Panc1 (cell line): ENCODE measurements around the gene FAM156B. TPM values are rescaled to one million over a fixed set of nuclear protein-coding genes. Genes with fewer than 3 reads are reported as not detected.

Experiments used
- ATAC-seq: fragments of 200-7000 bp; cut with Tn5 transposase; 2 replicates; pipeline ENCODE4 v1.9.1; 2020; ENCODE audit warnings: mild to moderate bottlenecking, moderate library complexity
- BruUV-seq: library from RNA; stranded (reverse); fragments of 400-500 nt; replicated peaks from 2 replicates; lab custom pipeline; 2021; lab: Mats Ljungman, UMichigan
- CTCF ChIA-PET: fragments of 300-600 bp; sonication (Branson Sonifier 250); formaldehyde crosslinking; loops from one replicate; lab custom pipeline; 2022; ENCODE audit warnings: antibody characterized with exemption; lab: Charles Lee
- POLR2A ChIA-PET: fragments of 300-600 bp; sonication (Branson Sonifier 250); formaldehyde crosslinking; loops from one replicate; lab custom pipeline; 2022; ENCODE audit warnings: antibody characterized with exemption; lab: Charles Lee
- DNase-seq: peaks from one replicate; pipeline ENCODE4 v3.0.0-alpha.2; 2010; ENCODE audit warnings: low read depth, low spot score
- H3K27ac ChIP-seq: 2 replicates; pipeline ENCODE4 v1.5.1; 2011; ENCODE audit warnings: mild to moderate bottlenecking, low read length, inconsistent platforms
- H3K27me3 ChIP-seq: fragments of 200-500 bp; sonication (Bioruptor generic); 2 replicates; pipeline ENCODE4 v1.6.0; 2014; ENCODE audit warnings: low read length, inconsistent platforms; ENCODE audit not compliant: control insufficient read depth, insufficient read depth
- H3K36me3 ChIP-seq: fragments of 200-500 bp; sonication (Bioruptor generic); 2 replicates; pipeline ENCODE4 v1.5.1; 2014; ENCODE audit warnings: inconsistent platforms, mild to moderate bottlenecking, low read length, moderate library complexity; ENCODE audit not compliant: control insufficient read depth, insufficient read depth
- H3K4me1 ChIP-seq: 2 replicates; pipeline ENCODE4 v1.5.1; 2011; ENCODE audit warnings: inconsistent platforms, mild to moderate bottlenecking, low read length, moderate library complexity; ENCODE audit not compliant: control insufficient read depth, insufficient read depth
- H3K4me3 ChIP-seq, 2 experiments: 2 replicates each; pipeline ENCODE4 v1.5.1; 2011 to 2012; ENCODE audit warnings: low read depth in 2 of 2, low read length in 2 of 2, mild to moderate bottlenecking in 2 of 2, inconsistent platforms in 1 of 2, moderate library complexity in 1 of 2
- H3K9me3 ChIP-seq: fragments of 200-500 bp; sonication (Bioruptor generic); 2 replicates; pipeline ENCODE4 v1.5.1; 2014; ENCODE audit warnings: low read depth, mild to moderate bottlenecking, inconsistent platforms, low read length, moderate library complexity; ENCODE audit not compliant: control insufficient read depth, insufficient read depth
- POLR2AphosphoS5 ChIP-seq: IDR thresholded peaks from 2 replicates; pipeline ENCODE4 v1.6.1; 2012; ENCODE audit warnings: mild to moderate bottlenecking, low read depth, low read length, moderate library complexity
- REST ChIP-seq, 2 experiments: IDR thresholded peaks; 2 replicates each; pipeline ENCODE4 v1.6.1; 2011 to 2012; ENCODE audit warnings: low read depth in 2 of 2, control low read depth in 1 of 2, low read length in 1 of 2, mild to moderate bottlenecking in 1 of 2, moderate library complexity in 1 of 2; ENCODE audit not compliant: insufficient read depth in 1 of 2
- SIN3A ChIP-seq: IDR thresholded peaks from 2 replicates; pipeline ENCODE4 v1.6.1; 2012; ENCODE audit warnings: low read depth, mild to moderate bottlenecking, low read length, moderate library complexity, borderline replicate concordance; ENCODE audit not compliant: insufficient read depth
- TCF7L2 ChIP-seq: IDR thresholded peaks from 2 replicates; pipeline ENCODE4 v1.6.1; 2011; ENCODE audit warnings: mild to moderate bottlenecking, low read depth, low read length, inconsistent platforms
- in situ Hi-C: cut with HindIII; loops from 2 replicates; pipeline ENCODE4 v1.10.0; 2016; ENCODE audit warnings: low sequenced_read_pairs, low pct_unique_long_range_greater_than_20kb
- intact Hi-C: fragments of 100-400 bp; cut with micrococcal nuclease; formaldehyde crosslinking; loops from one replicate; pipeline ENCODE4 v1.10.0; 2022; ENCODE audit not compliant: unreplicated experiment
- total RNA-seq: library from RNA; stranded (reverse); gene quantifications from one replicate; pipeline ENCODE4 v1.2.1, GENCODE V29; 2021; ENCODE audit not compliant: unreplicated experiment
- TF ChIP-seq, protein P1 (sequence below): fragments of 450-650 bp; IDR thresholded peaks from 2 replicates; pipeline ENCODE4 v1.5.1; 2017; ENCODE audit warnings: mild to moderate bottlenecking

FAM156B gene
- total RNA-seq, 1 experiment from 2014 or later = 13.0 TPM

DNA sequence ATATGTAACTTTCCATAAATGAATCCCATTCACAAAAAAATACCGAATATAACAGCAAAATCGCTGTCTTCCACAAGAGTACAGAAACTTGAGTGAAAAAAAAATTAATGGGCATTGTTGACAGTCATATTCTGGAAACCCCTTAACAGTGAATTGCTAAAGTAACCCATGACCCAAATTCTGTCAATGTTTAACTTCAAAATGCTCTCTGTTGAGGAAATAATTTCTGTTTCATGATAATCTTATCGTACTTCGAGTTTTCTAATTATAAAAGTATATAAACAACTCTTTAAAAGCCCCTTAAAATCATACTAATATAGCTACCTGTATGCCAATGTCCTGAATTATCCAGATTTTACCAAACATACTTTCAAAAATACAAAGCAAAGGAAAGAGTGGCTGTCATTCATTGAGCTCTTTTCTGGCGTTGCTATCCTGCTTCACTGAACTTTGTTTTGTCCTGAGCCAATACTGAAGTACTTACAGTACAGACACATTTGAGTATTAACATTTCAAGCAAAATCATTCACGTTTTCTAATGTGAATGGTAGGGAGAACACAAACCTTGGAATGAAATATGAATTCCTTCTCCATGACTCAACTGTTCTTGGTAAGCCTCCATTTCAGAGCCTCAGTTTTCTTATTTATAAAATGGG is 31.7 kb upstream of the FAM156B start:
- intact Hi-C loops (no loop called here), in situ Hi-C loops (no loop called here)
- BruUV-seq = no TSS peak
- ChIA-PET CTCF (no interaction called here), POLR2A (no interaction called here)
- H3K36me3 ChIP-seq = no peaks in the 10 kb centered on the region
- TF ChIP-seq TCF7L2 (no peak), REST (IDR thresholded peaks at IDR 0.05; ENCODE audit: insufficient read depth in 1 of 2, low read depth in 2 of 2, low read length in 1 of 2) (no peak), SIN3A (no peak), POLR2AphosphoS5 (no peak)
- TF ChIP-seq, protein P1, sequence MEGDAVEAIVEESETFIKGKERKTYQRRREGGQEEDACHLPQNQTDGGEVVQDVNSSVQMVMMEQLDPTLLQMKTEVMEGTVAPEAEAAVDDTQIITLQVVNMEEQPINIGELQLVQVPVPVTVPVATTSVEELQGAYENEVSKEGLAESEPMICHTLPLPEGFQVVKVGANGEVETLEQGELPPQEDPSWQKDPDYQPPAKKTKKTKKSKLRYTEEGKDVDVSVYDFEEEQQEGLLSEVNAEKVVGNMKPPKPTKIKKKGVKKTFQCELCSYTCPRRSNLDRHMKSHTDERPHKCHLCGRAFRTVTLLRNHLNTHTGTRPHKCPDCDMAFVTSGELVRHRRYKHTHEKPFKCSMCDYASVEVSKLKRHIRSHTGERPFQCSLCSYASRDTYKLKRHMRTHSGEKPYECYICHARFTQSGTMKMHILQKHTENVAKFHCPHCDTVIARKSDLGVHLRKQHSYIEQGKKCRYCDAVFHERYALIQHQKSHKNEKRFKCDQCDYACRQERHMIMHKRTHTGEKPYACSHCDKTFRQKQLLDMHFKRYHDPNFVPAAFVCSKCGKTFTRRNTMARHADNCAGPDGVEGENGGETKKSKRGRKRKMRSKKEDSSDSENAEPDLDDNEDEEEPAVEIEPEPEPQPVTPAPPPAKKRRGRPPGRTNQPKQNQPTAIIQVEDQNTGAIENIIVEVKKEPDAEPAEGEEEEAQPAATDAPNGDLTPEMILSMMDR = no peak
- DNase-seq = no peak
- no peaks in the 10 kb centered on the region for H3K4me1 ChIP-seq
- no peak overlapping the region for H3K27ac ChIP-seq
- no peaks in the 10 kb centered on the region for H3K9me3 ChIP-seq
- peaks cover 2% of the 10 kb centered on the region; the same call in 1 of the 2 replicates for H3K27me3 ChIP-seq
- no peak for ATAC-seq
- no peak overlapping the region for H3K4me3 ChIP-seq

GRCh38 chrX:52867610-52868348 is 29.4 kb upstream of the FAM156B start, which contains the start of gene XAGE3:
TSS of gene XAGE3 (minus strand) at chrX:52868083. CDS start at chrX:52867133, 950 bp downstream.
- ATAC-seq = no peak
- no TSS peak for BruUV-seq
- H3K27ac ChIP-seq = no peak within 1 kb of the TSS
- no peaks in the 10 kb centered on the region for H3K36me3 ChIP-seq
- no peak for DNase-seq
- H3K27me3 ChIP-seq = peaks cover 2% of the 10 kb centered on the region; the same call in 1 of the 2 replicates
- in situ Hi-C loops = no loop called here
- intact Hi-C loops = no loop called here
- ChIA-PET POLR2A (no interaction called here), CTCF (no interaction called here)
- no peak within 1 kb of the TSS for H3K4me3 ChIP-seq
- no peaks in the 10 kb centered on the region for H3K4me1 ChIP-seq
- no peaks in the 10 kb centered on the region for H3K9me3 ChIP-seq
- TF ChIP-seq TCF7L2 (no peak), REST (IDR thresholded peaks at IDR 0.05; ENCODE audit: insufficient read depth in 1 of 2, low read depth in 2 of 2, low read length in 1 of 2) (no peak), SIN3A (no peak)
- TF ChIP-seq, protein P1 = no peak
